GM23338 (cell line): ENCODE data around the gene EXOC7. TPM values are rescaled to one million over a fixed set of nuclear protein-coding genes. Genes with fewer than 3 reads are reported as not detected.

Experiments
- ATAC-seq: fragments of 200-7000 bp; cut with Tn5 transposase; 3 replicates; pipeline ENCODE4 v1.9.1; 2020
- DNase-seq: peaks from one replicate; pipeline ENCODE4 v3.0.0-alpha.2; 2015; ENCODE audit warnings: low spot score
- H2AFZ ChIP-seq: fragments of 200-600 bp; sonication (generic); 2 replicates; pipeline ENCODE4 v1.8.0; 2016; ENCODE audit warnings: antibody characterized with exemption, mild to moderate bottlenecking, moderate library complexity
- H3F3A ChIP-seq: fragments of 200-600 bp; sonication (generic); replicated peaks from 2 replicates; pipeline ENCODE4 v1.8.0; 2017; ENCODE audit warnings: antibody characterized with exemption, mixed run types, low read depth
- H3K27ac ChIP-seq: fragments of 200-600 bp; sonication (generic); 2 replicates; pipeline ENCODE4 v1.6.1; 2016; ENCODE audit warnings: low read depth
- H3K27me3 ChIP-seq: fragments of 200-600 bp; sonication (generic); 2 replicates; pipeline ENCODE4 v1.8.0; 2016; ENCODE audit warnings: mild to moderate bottlenecking, mixed run types, moderate library complexity; ENCODE audit not compliant: insufficient read depth
- H3K36me3 ChIP-seq: fragments of 200-600 bp; sonication (generic); 2 replicates; pipeline ENCODE4 v1.8.0; 2016; ENCODE audit warnings: mild to moderate bottlenecking; ENCODE audit not compliant: insufficient read depth
- H3K4me1 ChIP-seq: fragments of 200-600 bp; sonication (generic); 2 replicates; pipeline ENCODE4 v1.8.0; 2016; ENCODE audit warnings: mild to moderate bottlenecking, moderate library complexity; ENCODE audit not compliant: insufficient read depth
- H3K4me2 ChIP-seq: fragments of 200-600 bp; sonication (generic); 2 replicates; pipeline ENCODE4 v1.7.1; 2017; ENCODE audit warnings: mixed run types
- H3K4me3 ChIP-seq: fragments of 200-600 bp; sonication (generic); 2 replicates; pipeline ENCODE4 v1.6.1; 2016; ENCODE audit warnings: mixed run types
- H3K79me2 ChIP-seq: fragments of 200-600 bp; sonication (generic); replicated peaks from 2 replicates; pipeline ENCODE4 v1.8.0; 2017; ENCODE audit warnings: mild to moderate bottlenecking; ENCODE audit not compliant: insufficient read depth
- H3K9me2 ChIP-seq: fragments of 200-600 bp; sonication (generic); 2 replicates; pipeline ENCODE4 v1.8.0; 2017; ENCODE audit not compliant: insufficient read depth
- H4K20me1 ChIP-seq: fragments of 200-600 bp; sonication (generic); replicated peaks from 2 replicates; pipeline ENCODE4 v1.8.0; 2017; ENCODE audit warnings: mild to moderate bottlenecking; ENCODE audit not compliant: insufficient read depth
- H3K27ac Mint-ChIP-seq: 2 replicates; pipeline ENCODE4 v1.8.0; 2020; ENCODE audit warnings: inconsistent platforms, mild to moderate bottlenecking, moderate library complexity, mixed read lengths
- H3K27me3 Mint-ChIP-seq: 3 replicates; pipeline ENCODE4 v1.8.0; 2022; ENCODE audit warnings: low read depth, mild to moderate bottlenecking, moderate library complexity, mixed read lengths, inconsistent platforms; ENCODE audit not compliant: insufficient read depth, poor library complexity
- H3K36me3 Mint-ChIP-seq: 3 replicates; pipeline ENCODE4 v1.8.0; 2021; ENCODE audit warnings: low read depth, mild to moderate bottlenecking, inconsistent platforms, moderate library complexity, mixed read lengths
- H3K4me1 Mint-ChIP-seq: 3 replicates; pipeline ENCODE4 v1.8.0; 2020; ENCODE audit warnings: mild to moderate bottlenecking, inconsistent platforms, mixed read lengths
- H3K4me3 Mint-ChIP-seq: 3 replicates; pipeline ENCODE4 v1.8.0; 2021; ENCODE audit warnings: moderate library complexity, mild to moderate bottlenecking, inconsistent platforms, mixed read lengths
- H3K9me3 Mint-ChIP-seq: 3 replicates; pipeline ENCODE4 v1.8.0; 2020; ENCODE audit warnings: moderate library complexity, mild to moderate bottlenecking, inconsistent platforms, mixed read lengths
- CREB1 ChIP-seq: fragments of 250-450 bp; sonication (Bioruptor Pico); IDR thresholded peaks from 2 replicates; pipeline ENCODE4 v1.5.0; 2020; ENCODE audit warnings: low read depth, mild to moderate bottlenecking, moderate library complexity
- CTCF ChIP-seq, 2 experiments: fragments of 200-600 bp in 1 of 2; sonication (generic) in 1 of 2; conservative IDR thresholded peaks; 2 replicates each; pipeline versions ENCODE4 v1.5.1 to v1.6.1; 2016 to 2017; ENCODE audit warnings: antibody characterized with exemption in 2 of 2, low read depth in 2 of 2, mild to moderate bottlenecking in 2 of 2, moderate library complexity in 1 of 2
- EZH2 ChIP-seq: fragments of 200-600 bp; sonication (generic); IDR thresholded peaks from one replicate; pipeline ENCODE4 v1.8.0; 2017; ENCODE audit warnings: antibody characterized with exemption, mild to moderate bottlenecking, low read depth; ENCODE audit not compliant: unreplicated experiment
- REST ChIP-seq: IDR thresholded peaks from one replicate; pipeline ENCODE4 v1.6.1; 2018; ENCODE audit warnings: antibody characterized with exemption; ENCODE audit not compliant: unreplicated experiment
- STAT1 ChIP-seq: IDR thresholded peaks from one replicate; pipeline ENCODE4 v1.6.1; 2016; ENCODE audit warnings: antibody characterized with exemption; ENCODE audit not compliant: unreplicated experiment
- ZNF462 ChIP-seq: fragments of 250-450 bp; sonication (Bioruptor Pico); IDR thresholded peaks from 2 replicates; pipeline ENCODE4 v1.5.0; 2020; ENCODE audit warnings: mild to moderate bottlenecking, moderate library complexity
- polyA plus RNA-seq: library from polyadenylated mRNA; unstranded; fragments of >200 nt; fragmentation: Nextera tagmentation; extraction: Ambion mirVana; gene quantifications from 2 replicates; pipeline ENCODE4 v1.2.1, GENCODE V29; 2016
- total RNA-seq: library from RNA; depleted of rRNA; stranded (reverse); fragments of >200 nt; shearing (Covaris generic); gene quantifications from 2 replicates; pipeline ENCODE4 v1.2.3, GENCODE V29; 2014

Gene EXOC7
- total and polyA plus RNA-seq, 2 experiments from 2014 or later, result 75.4 to 77.4 TPM

GRCh38 chr17:76115138-76115754, 11.7 kb upstream of the EXOC7 start:
- no peaks in the 10 kb centered on the region for H3K36me3 ChIP-seq
- Mint-ChIP-seq H3K4me1 (peaks cover 8% of the 10 kb centered on the region), H3K9me3 (peaks cover 4% of the 10 kb centered on the region; the same call in 2 of the 3 replicates), H3K27me3 (peaks cover 10% of the 10 kb centered on the region), H3K27ac (no peak overlapping the region), H3K4me3 (no peak overlapping the region), H3K36me3 (no peaks in the 10 kb centered on the region)
- no peaks in the 10 kb centered on the region for H3K79me2 ChIP-seq
- no peak overlapping the region for H3K4me2 ChIP-seq
- no peak for DNase-seq
- no peak for TF ChIP-seq REST
- no peak for TF ChIP-seq STAT1
- no peak for TF ChIP-seq CTCF (conservative IDR thresholded peaks at IDR 0.05; ENCODE audit: low read depth in 2 of 2)
- TF ChIP-seq EZH2, result no peak
- H3K9me2 ChIP-seq, result no peaks in the 10 kb centered on the region
- no peak overlapping the region for H2AFZ ChIP-seq
- H3K27ac ChIP-seq, result no peak overlapping the region
- H3F3A ChIP-seq, result peaks cover 7% of the 10 kb centered on the region; the same call in 1 of the 2 replicates
- no peak overlapping the region for H3K4me3 ChIP-seq
- no peaks in the 10 kb centered on the region for H3K27me3 ChIP-seq
- H4K20me1 ChIP-seq, result no peaks in the 10 kb centered on the region
- ATAC-seq, result no peak
- peaks cover 8% of the 10 kb centered on the region; the same call in 1 of the 2 replicates for H3K4me1 ChIP-seq

- ATAC-seq (no peak), DNase-seq (no peak)
- Histone ChIP-seq H3K27ac (no peak overlapping the region), H3F3A (peaks cover 4% of the 10 kb centered on the region; the same call in 1 of the 2 replicates), H2AFZ (no peak overlapping the region), H3K79me2 (no peaks in the 10 kb centered on the region), H3K36me3 (no peaks in the 10 kb centered on the region), H3K4me3 (no peak overlapping the region), H4K20me1 (no peaks in the 10 kb centered on the region), H3K4me1 (no peaks in the 10 kb centered on the region), H3K4me2 (no peak overlapping the region), H3K27me3 (no peaks in the 10 kb centered on the region), H3K9me2 (no peaks in the 10 kb centered on the region)
- H3K4me1 Mint-ChIP-seq, result no peaks in the 10 kb centered on the region; the same call in 2 of the 3 replicates
- no peak overlapping the region; the same call in 1 of the 2 replicates for H3K27ac Mint-ChIP-seq
- peaks cover 4% of the 10 kb centered on the region for H3K27me3 Mint-ChIP-seq
- H3K36me3 Mint-ChIP-seq, result no peaks in the 10 kb centered on the region
- peaks cover 4% of the 10 kb centered on the region; the same call in 2 of the 3 replicates for H3K9me3 Mint-ChIP-seq
- no peak overlapping the region for H3K4me3 Mint-ChIP-seq
- TF ChIP-seq EZH2, result no peak
- no peak for TF ChIP-seq STAT1
- no peak for TF ChIP-seq CREB1 (CRISPR knock-in tag)
- TF ChIP-seq CTCF (conservative IDR thresholded peaks at IDR 0.05; ENCODE audit: low read depth in 2 of 2), result no peak
- no peak for TF ChIP-seq ZNF462
Measured at GRCh38 chr17:76111956-76112355, 8.4 kb upstream of the EXOC7 start.
